ENCODE results near the gene EIF3D. TPM values are rescaled to one million over a fixed set of nuclear protein-coding genes. Genes with fewer than 3 reads are reported as not detected.

Gene EIF3D
- polyA plus RNA-seq, 1 donor, result 215 TPM

Other genes with a start within 250 kb of the EIF3D start
- gene MYH9, start 141.2 kb downstream of the EIF3D start, polyA plus RNA-seq, result 191 TPM
- 85.9 TPM for gene TXN2, start 47.5 kb downstream of the EIF3D start, polyA plus RNA-seq
- gene FOXRED2, start 22.1 kb downstream of the EIF3D start, polyA plus RNA-seq, result 13.9 TPM
- gene CACNG2, start 174.6 kb upstream of the EIF3D start, polyA plus RNA-seq, result 0.09 TPM
- gene IFT27, start 247.0 kb upstream of the EIF3D start, polyA plus RNA-seq, result 28.7 TPM

All from large intestine (tissue), 1 donor.